Left renal pelvis (tissue), 4 donors: ENCODE results near the gene BCL2. TPM values are rescaled to one million over a fixed set of nuclear protein-coding genes. Genes with fewer than 3 reads are reported as not detected.

Experiments used
- DNase-seq, 4 donors: peaks; one replicate each; pipeline ENCODE4 v3.0.0-alpha.2; 2013; ENCODE audit warnings: low read depth in 4 of 4, low spot score in 3 of 4
- polyA plus RNA-seq, 4 donors: library from polyadenylated mRNA; unstranded; fragments of 120-200 nt; gene quantifications; one replicate each; pipeline ENCODE4 v1.2.1, GENCODE V29; 2013; ENCODE audit not compliant: insufficient read length in 4 of 4

BCL2 gene
- polyA plus RNA-seq, 4 donors, result 21.6 to 27.4 (median 24.5) TPM

DNA sequence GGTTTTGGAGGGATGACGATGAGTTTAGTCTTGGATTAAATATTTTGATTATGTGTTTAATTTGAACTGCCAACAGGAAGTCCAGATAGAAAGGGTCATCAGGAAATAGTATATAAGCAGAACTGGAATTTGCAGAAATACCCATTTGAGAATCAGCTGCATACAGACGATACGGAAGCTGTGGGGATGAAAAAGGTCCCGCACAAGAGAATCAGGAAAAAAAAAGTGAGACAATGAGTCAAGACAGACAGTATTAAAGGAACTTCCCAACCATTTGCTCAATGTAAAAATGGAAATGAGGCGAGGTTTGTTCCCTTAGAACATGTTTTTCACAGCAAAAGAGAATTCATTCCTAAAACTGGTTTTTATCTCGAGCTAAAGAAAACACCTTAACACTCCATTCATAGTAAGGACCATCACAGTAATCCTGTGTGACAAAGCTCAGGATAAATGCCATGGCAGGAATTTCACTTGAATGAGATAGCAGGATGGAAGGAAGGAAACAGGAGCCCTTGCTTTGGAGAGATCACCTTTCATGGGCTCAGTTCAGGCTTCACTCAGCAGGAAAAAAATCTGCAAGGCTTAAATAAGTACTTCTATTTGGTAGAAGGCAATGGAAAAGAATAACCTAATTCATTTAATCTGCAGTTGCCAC is 29.3 kb downstream of the BCL2 start:
- no peak for DNase-seq

DNA sequence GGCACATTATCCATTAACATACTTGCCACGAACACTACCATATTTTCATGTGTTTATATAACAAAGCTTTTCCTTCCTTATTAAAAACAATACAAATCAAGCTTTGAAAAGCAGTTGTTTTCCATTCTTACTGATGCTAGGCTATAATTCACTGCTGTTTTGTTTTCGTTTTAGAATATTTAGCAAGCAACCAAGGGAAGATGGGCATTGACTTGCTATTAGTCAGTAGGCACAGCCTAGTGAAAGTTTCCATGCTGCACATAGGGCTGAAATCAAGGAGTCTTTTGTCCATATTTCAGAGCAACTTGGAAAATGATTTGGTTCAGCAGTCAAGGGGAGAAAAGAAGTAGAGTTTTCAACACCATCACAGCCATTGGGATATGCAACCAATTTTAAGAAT is 31.3 kb downstream of the BCL2 start:
- no peak for DNase-seq

DNA sequence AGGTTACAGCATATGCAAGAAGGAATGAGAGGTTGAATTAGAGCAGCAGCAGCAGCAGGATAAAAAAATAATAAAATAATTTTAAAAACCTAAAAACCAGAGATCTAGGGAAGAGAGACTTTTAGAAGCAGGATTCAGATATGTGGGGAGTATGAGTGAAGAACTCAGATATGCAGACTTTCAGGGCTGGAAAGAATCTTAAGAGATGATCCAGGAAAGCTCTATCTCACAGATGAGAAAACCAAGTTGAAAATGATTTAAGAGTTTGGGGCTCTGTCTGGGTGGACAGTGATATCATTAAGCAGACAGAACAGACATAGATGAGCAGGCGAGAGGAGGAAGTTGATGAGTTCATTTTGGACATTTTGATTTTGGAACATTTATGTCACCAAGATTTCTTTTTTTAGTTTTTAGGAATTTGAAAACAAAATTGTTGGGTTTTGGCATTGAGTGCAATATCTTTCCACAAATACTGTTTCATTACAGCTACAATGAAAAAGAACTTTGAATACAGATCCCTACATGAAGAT is 31.8 kb downstream of the BCL2 start:
- DNase-seq, result no peak

DNA sequence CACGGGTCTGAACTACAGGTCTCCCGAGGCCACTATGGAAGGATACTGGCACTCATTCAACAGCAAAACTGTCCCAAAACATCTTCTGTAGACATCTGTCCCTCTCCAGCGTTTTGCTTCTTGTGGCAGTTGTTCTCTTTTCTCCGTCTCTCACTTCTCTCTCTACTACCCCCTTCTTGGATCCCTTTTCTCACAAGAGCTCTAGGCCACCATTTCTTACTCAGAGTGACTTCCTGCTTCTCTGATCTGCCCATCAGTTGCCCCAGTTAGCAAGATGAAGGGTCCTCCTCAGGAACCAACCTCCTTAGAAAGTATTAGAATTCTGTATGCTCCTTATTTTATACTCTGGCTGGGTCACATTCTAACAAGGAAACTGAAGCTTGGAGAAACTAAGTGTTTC is 32.6 kb downstream of the BCL2 start:
- no peak for DNase-seq

DNA sequence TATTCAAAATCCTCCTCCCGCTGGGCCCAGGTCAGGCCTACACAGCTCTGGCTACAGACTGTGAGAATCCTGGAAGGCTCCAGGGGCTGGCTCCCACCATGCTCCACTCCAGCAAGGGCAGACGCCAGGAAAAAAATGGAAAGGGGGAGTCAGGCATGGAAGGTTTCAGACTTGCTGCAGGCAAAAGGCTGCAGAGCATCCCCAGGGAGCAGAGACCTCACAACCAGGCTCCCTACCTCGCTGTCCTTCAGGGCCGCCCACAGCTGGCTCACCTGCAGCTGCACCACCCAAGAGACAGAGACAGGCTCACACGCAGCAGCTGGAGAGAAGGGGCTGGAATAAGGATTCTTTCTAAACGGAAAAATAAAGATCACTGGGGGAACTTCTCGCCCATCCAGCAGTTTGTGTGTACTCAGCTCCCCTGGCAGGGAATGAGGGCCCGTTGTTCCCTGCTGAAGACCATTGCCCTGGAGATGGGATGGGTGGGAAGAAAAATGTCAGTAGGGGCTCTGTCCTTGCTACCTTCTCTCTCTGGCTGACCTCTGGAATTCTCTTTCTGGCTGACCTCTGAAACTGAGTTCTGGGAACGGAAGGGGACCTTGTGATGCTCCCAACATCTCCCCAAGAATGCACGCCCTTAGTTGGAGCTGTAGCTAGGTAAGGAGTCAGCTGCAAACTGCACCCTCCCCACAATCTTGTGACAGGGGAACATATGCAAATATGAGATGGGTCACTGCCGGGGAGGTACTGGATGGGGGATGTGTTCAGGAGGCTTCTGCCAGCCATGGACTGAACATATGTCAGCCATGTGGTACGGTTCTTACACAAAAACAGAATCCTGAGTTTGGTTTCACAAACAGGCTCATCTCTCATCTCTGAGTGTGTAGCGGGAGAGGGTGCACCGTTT is 34.5 kb downstream of the BCL2 start:
- no peak for DNase-seq

DNA sequence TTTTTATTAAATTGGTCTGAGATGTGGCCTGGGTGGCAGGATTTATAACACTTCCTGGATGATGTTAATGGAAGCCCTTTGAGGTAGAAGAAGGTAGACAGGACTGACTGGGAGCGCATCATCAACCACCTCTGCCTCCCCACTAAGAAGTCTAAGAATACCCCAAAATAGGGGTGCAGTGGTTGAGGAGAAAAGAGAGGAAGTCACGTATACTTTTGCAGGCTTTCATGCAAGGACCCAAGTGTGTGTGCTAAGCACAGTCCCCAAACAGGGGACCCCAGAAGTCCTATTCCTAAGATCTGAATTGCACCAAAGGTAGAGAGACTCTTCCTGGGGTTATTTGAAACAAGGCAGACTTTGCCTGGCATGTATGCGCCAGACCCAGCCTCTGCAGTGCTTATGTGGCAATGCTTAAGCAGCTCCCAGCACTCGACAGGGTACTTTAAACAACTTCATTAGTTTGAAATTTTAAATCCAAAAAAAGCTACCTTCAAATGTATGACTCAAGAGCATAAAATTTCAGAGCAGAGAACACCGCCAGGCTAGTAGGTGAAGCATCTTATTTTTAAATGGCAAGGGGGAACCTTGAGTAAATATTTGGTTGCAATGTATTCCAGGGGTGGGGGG is 35.3 kb downstream of the BCL2 start:
- no peak for DNase-seq

DNA sequence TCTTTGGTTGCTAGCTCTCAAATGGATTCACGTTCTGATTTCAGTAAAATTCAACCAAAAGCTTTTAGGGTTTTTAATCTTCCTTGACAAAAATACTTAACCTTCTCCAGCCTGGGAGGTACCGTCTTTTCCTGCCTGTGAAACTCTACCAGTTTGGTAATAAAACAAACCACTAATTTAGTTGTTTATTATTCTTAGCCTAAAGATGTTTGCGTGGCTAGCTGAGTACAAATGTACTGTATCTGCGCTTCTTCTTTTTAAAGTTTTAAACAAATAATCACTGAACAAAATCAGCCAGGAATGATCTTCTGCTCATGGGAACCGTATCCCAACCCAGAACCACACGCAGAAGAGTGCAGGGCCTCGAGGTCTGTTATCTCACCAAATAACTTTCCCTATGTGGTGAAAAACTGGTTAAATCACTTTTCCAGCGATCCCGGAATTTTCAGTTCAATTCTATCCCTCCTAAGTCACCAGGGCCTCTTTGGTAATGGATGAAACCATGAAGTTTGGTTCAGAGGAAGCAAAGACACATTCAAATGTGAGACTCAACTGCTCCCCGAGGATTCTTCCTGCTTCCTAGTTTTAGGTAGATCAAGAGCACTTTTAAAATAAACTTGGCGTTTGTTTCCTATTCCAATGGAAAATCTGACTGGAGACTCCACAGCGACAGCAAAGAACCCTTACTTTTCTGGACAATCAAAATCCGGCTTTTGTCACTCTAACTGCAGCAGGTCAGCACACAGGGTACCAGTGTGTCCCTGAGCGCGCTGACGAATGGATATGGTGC is 36.1 kb downstream of the BCL2 start:
- DNase-seq, result no peak

DNA sequence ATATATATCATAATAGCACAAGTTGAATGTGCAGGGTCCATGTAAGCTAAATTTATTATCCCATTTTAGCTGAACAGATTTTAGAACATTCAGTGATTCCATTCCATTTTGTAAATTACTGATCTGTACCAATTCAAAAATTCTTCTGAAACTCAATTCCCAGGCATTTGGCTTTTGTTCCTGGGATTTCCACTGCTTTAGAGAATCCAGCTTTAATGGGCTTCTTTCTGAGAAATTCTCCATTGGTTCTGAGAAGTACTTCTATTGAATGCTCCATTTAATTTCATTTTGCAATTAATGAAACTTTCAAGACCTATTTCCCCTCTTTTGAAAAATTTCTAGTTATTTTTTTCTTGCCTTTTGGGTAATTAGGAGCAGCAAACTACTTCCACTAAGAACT is 36.8 kb downstream of the BCL2 start:
- no peak for DNase-seq

DNA sequence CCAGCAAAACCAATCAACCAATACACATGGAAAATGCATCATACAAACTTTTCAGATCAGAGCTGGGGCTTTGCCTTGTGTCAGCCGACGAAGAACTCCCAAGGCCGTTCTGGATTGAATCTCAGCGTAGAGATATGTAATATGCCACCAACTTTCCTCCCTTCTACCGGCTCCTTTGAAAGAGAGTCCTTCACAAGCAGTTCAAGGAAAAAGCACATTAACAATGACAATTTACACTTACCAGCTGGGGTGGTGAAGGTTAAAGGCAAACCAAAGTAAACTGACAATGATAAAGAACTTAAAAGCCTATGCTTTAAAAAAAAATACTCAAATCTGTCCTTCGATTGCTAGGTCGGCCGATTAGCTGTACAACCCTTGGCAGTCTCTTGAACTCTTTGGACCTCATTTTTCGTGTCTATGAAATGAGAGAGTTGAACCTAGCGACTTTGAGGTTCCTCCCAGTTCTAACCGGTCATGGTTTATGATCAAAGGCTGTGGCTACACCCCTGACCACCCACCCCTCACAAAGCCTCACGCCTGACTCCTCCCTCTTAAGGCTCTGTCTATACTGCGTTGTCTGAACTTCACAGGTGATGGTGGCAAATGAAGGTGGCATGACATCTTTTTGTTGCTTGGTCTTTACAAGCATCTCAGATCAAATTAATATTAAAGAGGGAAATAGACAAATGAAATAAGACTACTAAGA is 46.2 kb downstream of the BCL2 start:
- DNase-seq, result no peak

DNA sequence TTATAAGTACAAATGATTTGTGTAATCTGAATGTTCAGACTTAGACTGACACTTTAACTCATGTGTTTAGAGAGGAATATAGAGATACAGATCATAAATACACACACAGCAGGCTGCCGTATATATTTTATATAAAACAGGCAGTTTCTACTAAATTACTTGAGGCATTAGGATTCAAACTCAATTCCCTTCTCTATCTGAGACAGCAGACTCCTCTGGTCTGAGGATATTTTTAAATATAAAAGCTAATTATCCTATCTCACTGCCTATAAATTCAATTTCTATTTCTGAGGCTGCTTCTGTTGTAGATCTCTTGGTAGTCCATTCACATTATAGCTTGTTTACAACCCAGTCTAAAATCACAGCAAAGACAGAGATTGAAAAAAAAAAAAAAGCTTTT is 46.9 kb downstream of the BCL2 start:
- DNase-seq, result no peak

DNA sequence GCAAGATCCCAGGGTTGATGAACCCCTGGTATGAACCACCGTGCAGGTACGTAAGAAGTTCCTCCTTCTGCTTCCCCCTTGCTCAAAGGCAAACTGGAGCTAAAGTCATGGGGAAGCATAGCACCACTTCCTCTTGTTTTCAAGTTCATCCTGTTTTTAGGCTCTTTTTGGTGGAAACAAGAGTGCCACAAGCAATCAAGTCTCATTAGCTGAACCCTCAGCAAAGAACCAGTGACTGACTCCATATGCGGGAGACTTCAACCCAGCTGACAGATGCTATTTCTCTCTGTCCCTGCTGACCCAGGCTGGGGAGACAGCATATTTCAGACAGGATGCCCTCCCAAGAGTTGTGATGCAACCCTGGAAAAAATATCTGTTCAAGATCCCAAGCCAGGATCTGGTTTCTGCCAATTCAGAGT is 47.7 kb downstream of the BCL2 start:
- DNase-seq, result no peak

DNA sequence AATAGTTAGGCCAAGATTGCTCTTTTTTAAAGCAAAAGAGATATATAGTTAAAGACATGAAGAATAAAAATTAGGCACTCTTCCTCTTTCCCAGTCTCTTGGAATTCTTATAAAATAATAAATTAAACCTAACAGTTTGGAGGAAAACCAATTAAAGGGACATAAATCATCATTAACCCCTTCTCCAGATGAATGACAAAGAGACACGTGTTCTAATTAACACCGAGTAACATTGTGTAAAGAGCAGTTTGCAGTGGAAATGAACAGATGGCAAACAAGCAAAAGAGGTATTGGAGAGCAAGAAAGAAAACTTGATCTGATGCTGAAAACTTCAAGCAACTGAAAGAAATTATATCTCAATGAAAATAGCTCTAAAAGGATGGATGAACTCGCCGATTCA is 48.4 kb downstream of the BCL2 start:
- DNase-seq, result no peak

DNA sequence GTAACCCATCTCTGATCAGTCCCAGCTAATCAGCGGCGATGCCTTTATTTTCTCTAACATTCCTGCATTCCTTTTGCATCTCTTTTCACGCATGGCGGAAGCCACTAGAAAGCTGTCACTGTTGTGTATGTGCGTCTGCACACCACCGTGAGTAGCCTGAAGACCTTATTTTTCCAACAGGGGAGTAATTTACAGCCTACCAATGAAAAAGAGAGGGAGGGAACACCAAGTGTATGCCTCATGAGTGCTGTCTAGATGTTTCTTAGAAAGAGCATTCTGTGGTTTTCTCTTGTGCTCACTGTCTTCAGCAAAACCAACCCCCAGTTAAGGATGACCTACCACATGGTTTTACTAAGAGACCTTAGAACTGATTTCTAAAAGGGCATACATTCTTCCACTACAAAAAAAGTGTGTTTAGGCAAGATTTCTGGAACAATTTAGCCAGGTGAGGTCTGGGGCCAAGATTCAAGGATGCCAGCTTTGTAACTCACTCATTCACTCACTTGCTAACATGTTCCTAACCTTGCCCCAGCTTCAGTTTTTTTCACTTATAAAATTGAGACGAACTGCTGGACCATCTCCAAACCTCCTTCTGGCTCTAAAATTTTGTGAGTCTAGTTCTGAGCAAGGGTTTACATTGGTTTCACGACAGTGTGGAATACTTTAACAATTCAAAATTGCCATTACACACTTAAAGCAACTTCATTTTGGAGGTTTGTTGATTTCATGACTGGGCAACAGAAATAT is 51.4 kb downstream of the BCL2 start:
- DNase-seq, result no peak

DNA sequence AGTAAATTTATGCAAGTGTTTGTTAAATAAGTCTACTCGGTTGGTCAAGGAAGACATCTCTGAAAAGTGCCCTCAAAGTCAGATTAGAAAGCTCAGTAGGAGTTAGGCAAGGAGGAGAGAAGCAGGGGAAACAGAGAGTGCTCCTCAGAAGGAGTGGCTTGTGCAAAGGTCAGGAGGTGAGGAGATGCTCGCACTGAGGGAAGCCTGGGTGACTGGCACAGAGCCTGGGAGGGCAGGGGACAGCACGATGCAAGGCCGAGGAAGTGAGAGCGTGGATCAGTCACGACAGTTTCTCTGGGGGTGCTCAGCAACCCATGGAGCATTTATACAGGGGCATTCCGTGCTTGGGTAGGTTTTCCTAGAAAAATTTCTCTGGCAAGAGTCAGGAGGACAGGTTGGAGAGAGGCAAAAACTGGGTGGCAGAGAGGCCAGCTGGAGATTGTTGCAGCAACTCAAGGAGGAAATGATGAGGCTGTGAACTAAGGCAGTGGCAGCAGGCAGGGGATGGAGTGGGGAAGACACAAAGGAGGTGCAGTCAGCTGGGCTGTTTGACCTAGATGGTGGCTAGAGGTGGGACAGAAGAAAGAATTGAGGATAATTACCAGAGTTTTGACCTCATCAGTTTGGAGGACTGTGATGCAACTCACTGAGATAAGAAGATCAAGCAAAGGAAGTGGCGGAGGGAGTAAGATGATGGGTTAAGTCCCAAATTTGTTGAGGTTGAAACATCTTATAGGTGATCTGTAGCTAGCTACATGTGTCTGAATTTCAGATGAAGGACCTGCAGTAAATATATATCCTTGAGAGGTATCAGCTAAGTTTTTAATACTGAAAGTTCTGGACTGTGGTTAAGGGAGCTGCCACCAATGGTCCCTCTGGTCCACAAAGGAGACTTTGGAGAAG is 52.4 kb downstream of the BCL2 start:
- no peak for DNase-seq

DNA sequence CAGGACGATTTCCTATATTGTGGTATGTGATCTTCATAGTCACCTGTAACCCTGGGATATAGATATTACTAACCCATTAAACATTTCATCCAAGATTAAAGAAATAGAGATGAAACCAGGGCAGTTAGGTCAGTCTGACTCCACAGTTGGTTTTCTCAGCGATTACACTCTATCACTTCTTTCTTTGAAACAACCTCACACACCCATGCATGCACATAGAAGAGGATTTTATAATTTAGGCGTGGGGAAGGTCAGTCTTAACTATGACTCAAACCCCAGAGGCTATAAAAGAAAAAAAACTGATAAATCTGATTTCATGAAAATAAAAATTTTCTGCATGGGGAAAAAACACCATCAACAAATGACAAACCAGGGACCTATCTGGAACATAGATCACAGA is 54.2 kb downstream of the BCL2 start:
- DNase-seq, result no peak

DNA sequence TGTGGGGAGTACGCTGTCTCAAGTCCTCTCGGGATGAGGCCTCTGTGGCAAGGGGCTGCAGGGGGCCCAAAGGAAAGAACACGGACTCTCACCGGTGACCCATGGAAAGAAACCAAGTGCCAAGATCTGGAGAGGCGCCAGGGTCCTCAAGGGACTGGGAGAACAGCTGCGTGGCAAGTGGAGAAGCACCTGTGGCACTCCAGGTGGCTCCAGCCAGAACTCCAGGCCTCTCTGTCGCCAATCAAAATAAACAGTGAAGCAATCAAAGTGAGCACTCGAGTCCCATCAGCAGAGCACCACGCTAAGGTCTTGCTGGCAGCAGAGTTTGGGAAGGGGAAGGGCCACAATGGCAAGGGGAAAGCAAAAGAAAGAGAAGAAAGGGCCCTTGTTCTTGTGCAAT is 54.7 kb downstream of the BCL2 start:
- DNase-seq, result no peak

DNA sequence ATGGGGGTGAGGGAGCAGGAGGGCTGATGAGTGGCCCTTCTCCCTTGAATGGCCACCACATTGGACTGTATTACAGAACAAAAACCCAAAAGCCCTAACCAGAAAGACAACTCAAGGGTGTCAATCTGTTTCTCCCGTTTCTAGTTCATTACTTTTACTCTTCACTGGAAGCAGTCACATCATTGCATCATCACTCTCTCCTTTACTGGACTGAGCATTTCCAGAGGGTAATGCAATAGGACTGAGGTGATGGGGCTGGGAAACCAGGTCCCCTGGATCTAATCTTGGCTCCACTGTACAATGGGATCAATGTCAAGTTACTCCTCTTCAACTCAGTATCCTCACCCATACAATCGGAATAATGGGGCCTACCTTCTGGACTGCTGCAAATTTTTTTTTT is 56.1 kb downstream of the BCL2 start:
- no peak for DNase-seq
